HG03354 (cell line): Measurements from ENCODE around the gene ACOT8.
"Not testable (repeated sequence)": the region's sequence is repeated elsewhere in the genome, so short reads cannot be mapped to it uniquely, and the experiment has no call there.

Experiments used
- ATAC-seq: cut with Tn5 transposase; IDR thresholded peaks from one replicate; pipeline ENCODE4 v1.9.1; 2021; ENCODE audit warnings: mild to moderate bottlenecking; ENCODE audit not compliant: unreplicated experiment, poor library complexity, severe bottlenecking

Gene ACOT8

DNA sequence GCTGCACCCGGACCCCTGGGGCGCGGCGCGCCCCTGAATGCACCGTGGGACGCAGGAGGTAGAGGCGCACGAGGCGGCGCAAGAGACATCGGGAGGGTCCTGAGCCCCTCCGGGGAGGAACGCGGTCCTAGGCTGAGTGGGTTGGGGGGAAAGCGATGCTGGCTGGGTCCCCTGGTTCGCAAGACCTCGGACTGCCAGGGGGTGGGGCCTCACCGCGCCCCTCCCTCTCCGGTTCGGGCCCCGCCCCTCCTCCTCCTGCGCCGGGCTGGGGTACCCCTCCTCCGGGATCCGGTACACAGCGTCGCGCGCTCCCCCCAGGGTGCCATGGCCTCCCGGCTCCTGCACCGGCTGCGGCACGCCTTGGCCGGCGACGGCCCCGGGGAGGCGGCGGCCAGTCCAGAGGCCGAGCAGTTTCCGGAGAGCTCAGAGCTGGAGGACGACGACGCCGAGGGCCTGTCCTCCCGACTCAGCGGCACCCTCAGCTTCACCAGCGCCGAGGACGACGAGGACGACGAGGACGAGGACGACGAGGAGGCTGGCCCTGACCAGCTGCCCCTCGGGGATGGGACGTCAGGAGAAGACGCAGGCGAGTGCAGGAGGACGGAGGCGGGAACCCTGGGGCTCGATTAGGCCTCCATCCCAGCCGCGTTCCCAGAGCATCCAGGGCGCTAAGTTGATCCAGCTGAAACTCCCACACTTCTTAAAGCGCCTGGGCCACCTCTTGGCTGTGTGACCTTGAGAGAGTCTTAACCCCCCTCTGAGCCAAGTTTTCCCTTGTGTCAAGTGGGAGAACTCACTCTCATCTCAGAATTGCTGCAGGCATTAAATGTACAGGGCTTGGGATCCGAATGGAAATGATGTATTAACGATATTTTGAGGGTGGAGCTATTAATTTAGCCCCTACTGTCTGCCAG is 23.1 kb downstream of the ACOT8 start:
- ATAC-seq = peak; percentile 46

- ATAC-seq = peak; percentile 46
Measured at GRCh38 chr20:45833030-45833882, 23.9 kb downstream of the ACOT8 start, which contains the start of gene SNX21. TSS of gene SNX21 (plus strand) at chr20:45833799. CDS start at chr20:45833920, 121 bp downstream.

DNA sequence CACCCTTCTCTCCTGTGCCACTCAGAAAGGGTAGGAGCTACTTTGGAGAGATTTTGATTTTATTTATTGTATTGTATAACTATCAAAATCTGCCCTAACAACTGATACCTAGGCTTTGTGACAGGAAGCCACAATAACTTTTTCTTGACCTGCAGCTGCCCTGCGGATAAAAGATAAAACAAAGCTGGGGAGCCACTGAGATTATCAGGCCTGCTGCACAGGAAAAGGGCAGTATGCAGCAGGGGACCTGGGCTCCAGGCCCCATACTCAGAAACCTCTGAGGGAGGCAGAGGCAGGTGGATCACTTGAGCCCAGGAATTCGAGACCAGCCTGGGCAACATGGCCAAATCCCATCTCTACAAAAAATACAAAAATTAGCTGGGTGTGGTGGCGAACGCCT is 24.6 kb downstream of the ACOT8 start:
- no peak for ATAC-seq

DNA sequence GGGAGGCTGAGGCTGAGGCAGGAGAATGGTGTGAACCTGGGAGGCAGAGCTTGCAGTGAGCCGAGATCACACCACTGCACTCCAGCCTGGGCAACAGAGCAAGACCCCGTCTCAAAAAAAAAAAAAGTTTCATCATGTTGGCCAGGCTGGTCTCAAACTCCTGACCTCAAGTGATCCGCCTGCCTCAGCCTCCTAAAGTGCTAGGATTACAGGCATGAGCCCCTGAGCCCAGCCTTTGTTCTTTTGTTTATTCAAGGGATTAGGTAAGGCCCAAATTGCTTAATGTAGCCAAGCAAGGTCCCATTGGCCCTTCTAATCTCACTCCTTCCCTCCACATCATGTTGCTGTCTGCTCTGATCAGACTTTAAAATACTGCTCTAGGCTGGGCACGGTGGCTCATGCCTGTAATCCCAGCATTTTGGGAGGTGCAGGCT is 27.5 kb downstream of the ACOT8 start:
- ATAC-seq = not testable (repeated sequence)

DNA sequence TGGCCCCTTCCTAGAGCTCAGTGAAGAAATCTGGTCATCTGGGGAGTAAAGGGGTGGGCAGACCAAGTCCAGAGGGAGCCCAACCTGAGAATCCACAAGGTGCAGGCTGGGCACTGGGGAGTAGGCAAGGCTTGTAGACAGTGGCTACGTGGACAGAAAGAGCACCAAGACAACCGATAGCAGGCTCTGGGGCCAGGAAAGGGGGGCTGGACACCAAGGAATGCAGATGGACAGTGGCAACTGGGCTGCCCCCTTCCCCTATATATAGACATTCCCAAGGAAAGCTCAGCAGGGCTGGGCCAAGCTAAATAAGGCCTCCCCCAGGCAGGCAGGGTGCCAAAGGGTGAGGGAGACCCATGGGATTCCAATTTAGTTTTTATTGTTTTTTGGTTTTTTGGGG is 28.6 kb downstream of the ACOT8 start:
- ATAC-seq = no peak

DNA sequence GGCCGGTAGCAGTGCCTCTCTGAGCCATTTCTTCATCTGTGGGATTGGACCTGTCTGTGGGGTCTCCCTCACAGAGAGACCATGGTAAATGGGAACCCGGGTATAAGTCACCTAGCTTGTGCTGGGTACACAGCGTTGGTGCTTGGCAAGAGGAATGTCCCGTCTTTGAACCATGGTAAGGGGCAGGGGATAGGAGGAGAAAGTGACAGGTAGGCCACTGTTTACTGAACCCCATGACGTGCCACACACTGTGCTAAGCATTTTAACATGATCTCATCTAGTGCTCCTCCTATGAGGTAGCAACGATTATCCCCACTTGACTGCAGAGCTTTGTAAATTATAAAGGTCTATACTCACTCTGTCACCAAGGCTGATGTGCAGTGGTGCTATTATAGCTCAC is 29.5 kb downstream of the ACOT8 start:
- no peak for ATAC-seq

- no peak for ATAC-seq
Measured at GRCh38 chr20:45827030-45827652, 30.1 kb downstream of the ACOT8 start, which contains the start of gene TNNC2. TSS of gene TNNC2 (minus strand) at chr20:45827312. CDS start at chr20:45827248, 64 bp downstream.

DNA sequence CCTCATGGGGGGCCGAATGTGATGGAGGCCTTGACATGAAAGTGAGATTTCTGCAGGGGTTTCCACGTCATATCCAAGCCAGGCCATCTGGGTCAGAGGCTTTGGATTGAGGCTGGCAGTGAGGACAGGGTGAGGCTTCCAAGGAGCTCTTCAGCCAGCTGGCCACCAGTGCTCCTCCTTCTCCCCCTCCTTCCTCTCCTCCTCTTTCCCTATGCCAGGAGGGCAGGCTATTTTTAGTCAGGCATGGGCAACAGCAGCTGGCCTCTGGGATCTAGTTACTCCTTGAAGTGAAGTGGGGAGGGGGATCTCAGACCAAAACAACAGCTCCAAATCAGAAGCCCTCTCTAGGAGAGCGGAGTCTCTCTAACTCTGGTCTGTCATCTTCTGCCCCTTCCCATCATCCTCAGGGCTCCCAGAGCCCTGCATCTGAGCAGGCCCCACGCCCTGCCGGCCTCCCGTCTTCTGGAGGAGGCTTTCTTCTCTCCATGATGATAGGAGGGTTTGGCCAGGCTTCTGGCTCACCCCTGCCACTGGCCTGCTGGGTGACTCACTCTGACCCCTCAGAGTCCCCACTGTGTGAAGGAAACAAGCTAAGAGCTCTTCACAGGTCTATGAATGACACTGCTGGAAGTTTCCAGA is 30.7 kb downstream of the ACOT8 start:
- ATAC-seq = no peak

GRCh38 chr20:45823949-45824835 is 33.0 kb downstream of the ACOT8 start:
- ATAC-seq = no peak

GRCh38 chr20:45822857-45823256 is 34.3 kb downstream of the ACOT8 start:
- ATAC-seq = no peak

DNA sequence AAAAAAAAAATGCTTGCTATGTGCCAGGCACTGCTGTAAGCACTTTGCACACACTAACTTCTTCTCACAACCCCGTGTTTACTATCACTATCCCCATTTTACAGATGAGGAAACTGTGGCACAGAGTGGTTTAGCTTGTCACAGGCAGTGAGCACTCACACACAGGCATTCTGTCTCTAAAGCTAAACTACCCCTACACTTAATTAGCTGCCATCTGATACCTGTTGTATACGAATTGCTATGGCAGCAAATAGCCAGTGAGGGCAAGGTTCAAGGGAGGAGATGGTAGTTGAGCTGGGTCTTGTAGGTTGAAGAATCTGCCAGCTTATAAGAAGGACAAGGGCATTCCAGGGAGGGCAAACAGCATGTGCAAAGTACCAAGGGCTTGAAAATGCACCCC is 35.2 kb downstream of the ACOT8 start:
- no peak for ATAC-seq

DNA sequence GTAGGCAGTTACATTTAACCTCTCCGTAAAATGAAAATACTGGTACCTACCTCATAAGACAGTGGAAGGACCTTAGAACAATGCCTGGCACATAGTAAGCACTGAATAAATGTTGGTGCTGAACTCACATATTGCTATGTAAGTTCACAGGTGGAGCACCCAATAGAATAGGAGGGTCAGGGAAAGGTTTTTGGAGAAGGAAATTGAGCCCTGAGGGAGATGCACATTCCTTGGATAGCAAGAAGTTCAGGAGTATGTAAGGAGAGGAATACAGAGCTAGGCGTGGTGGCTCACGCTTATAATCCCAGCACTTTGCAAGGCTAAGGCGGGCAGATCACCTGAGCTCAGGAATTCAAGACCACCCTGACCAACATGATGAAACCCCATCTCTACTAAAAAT is 37.7 kb downstream of the ACOT8 start:
- ATAC-seq = no peak

DNA sequence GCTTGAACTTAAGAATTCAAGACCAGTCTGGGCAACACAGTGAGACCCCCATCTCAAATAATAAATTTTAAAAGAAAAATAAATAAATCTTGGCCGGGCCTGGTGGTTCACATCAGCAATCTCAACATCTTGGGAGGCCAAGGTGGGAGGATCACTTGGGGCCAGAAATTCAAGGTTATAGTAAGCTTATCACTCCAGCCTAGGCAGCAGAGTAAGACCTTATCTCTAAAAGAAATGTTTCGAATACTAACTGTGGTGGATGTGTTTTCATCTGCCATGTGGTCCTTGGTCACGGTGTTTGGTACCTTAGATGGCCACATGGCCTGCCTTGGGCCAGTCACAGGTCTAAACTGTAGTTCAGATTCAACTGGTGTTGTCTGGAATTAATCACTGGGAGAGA is 39.0 kb downstream of the ACOT8 start:
- ATAC-seq = no peak

- no peak for ATAC-seq
Measured at GRCh38 chr20:45817376-45818194, 39.6 kb downstream of the ACOT8 start.

DNA sequence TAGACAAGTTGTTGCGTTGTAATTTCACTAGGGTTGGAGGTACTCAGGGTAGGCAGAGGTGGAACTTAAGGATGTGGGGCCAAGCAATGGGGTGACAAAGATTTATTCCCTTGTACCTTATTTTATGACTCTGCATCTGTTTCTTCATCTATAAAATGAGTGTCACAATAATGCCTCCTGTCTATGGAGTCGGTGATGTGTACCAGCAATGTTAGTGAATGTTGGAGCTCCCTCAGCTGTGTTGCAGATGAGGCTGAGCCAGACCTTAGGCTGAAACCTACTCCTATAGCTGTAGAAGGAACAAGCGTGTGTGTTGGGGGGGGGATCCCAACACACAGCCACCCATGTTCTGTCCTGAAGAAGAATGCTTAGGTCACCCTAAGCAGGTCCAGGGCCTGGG is 40.2 kb downstream of the ACOT8 start:
- ATAC-seq = no peak

DNA sequence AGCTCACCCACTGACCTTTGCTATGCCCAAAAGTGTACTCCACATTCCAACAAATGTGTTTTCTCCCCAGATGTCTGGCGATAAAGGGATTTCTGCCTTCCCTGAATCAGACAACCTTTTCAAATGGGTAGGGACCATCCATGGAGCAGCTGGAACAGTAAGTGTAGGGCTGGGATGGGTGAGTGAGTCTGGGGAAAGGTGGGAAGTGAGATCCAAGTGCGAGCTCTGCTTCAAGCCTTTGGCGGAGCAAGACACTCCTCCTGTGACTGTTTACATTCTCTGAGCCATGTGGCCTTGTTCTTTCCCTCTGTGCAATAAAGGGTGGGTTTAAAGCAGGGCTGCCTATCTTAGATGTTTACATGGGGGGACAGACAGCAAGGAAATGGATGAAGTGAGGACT is 42.9 kb downstream of the ACOT8 start:
- ATAC-seq = no peak

GRCh38 chr20:45813489-45813888 is 43.7 kb downstream of the ACOT8 start:
- no peak for ATAC-seq

DNA sequence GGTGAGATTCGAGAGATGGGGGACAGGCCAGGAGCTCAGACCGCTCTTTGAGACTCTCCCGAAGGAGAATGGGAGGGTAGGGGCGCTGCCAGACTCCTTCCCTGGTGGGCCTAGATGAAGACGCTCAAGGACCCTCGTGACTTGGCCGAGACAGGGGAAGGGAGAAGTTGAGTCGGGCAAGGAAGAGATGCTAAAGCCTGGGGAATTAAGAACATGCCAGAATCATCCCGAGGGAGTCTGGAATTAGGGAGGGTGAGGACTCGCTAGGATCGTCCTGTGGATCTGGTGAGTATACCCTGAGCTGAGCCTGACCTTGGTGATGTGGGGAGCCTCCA is 44.2 kb downstream of the ACOT8 start:
- ATAC-seq = no peak
